Kidney tubule cell (primary cell): ENCODE results near the gene ZNF536.

Experiments
- DNase-seq: peaks from one replicate; pipeline ENCODE4 v3.0.0-alpha.2; 2018; ENCODE audit warnings: low spot score

ZNF536 gene

GRCh38 chr19:30371960-30372824 is at the start of gene ZNF536:
Gene ZNF536 (plus strand): TSS chr19:30372384. CDS start chr19:30443563, 71,179 bp downstream.
- no peak for DNase-seq

DNA sequence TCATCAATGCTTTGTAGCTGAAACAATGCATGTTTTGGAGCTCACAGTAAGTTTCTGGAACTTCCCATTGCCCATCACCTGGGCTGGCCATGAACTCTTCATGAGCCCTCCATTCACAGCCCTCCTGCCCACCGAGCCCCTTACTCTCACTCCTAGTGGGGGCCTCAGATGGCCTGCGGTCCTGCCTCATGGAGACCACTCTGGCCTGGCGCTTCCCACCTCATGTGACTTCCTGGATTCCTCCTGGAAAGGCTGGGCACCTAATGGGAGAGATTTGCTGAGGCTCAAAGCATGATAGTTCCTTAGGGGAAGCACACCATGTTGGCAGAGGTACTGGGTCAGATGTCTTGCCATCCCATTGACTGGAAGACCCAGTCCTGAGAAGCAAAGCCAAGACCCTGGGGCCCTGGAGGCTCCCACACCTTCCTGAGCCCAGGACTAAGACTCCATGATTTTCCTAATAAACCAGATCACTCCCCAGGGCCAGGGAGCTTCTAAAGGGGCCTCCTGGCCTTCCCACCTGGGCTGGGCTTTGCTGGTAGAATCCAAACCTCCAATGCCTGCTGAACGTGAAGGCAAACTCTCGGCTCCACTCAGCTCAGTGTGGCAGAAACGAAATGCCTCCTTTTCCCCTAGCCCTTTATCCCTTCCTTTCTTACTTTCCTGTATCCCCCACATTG is 49.4 kb upstream of the ZNF536 start:
- DNase-seq = no peak

GRCh38 chr19:30323904-30324303 is 48.3 kb upstream of the ZNF536 start:
- DNase-seq = no peak

DNA sequence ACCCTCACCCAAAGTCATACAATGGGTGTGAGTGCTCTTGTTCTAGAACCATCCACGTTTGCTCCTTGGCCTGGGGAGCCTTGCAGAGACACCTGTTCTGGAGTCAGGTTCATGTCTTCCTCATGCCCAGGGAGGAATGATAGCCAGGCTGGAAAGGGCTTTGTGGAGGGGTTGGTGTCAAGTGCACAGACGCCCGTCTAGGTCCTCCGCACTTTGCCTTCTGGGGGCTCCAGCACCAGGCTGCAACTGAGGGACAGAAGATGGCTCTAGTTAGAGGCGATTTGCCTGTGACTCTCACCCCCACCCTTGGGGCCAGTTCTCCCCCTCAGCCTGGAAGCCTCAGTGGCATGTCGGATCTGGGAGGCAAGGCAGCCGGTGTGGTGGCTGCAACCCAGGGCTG is 47.2 kb upstream of the ZNF536 start:
- no peak for DNase-seq

DNA sequence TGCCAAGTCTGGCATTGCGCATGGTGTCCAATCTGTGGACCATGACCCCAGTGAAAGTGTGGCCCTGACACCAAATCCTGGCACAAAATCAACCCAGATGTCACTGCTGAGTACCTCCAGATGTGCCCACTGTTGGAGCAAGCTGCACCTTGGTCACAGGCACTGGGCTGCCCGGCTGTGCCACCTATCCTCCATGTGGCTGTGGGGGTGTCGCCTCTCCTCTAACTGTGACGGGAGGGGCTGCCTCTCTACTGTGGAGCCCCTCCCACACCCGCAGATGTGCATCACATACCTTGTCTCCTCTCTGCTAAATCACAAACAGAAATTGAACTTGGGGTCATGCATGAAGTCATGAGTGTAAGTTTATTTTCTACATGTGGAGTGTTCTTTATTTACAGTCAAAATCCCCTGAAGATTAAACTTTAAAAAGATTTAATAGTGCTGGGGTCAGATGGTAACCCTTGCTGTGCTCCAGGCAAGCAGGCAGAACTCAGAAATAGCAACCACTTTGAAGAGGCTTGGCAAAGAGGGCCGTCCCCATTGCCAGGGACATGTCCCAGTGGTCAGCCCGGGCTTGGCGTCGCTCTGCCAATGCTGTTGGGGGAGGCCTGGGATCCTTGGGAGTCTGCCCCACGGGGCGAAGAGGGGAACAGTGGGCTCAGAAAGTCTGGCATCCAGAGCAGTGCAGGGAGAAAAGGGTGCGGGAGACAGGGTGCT is 46.4 kb upstream of the ZNF536 start:
- DNase-seq = no peak

GRCh38 chr19:30326393-30326710 is 45.8 kb upstream of the ZNF536 start:
- no peak for DNase-seq

GRCh38 chr19:30327331-30327730 is 44.9 kb upstream of the ZNF536 start:
- no peak for DNase-seq

GRCh38 chr19:30328096-30328495 is 44.1 kb upstream of the ZNF536 start:
- DNase-seq = no peak

- no peak for DNase-seq
Measured at GRCh38 chr19:30330266-30330665, 41.9 kb upstream of the ZNF536 start.

GRCh38 chr19:30332445-30333234 is 39.5 kb upstream of the ZNF536 start:
- no peak for DNase-seq

DNA sequence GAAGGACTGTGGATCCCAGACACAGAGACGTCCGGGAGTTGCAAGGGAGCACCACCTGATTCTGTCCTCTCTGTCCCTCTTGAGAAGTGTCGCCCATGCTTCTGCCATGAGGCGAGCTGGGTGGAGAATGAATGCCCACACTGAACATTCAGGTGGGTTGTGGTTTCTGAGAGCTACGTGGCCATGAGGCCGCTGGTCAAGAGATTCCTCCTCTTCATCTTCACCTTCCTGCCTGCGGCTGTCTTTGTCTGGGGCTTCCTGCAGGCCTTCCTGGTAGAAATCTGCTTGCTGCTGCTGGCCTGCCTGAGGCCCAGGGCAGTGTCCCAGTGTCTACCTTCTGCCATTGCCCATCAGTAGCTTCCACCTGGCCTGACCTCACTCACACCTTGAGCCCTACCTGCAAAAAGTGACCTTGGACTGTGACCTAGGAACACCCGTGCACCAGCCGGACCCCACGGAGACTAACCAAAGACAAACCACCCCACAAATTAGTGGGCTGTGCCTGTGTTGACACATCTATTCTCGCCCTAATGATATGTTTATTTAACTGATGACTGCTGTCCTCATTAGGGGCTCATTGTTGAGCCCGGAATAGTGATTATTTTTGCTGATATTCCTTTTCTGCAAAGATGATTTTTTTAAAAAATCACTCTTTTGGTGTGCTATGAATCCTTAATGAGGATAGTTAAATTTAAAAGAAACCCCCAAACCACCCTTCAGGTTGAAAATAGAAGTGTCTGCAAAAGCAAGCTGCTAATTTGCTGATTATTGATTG is 38.7 kb upstream of the ZNF536 start:
- DNase-seq = no peak

DNA sequence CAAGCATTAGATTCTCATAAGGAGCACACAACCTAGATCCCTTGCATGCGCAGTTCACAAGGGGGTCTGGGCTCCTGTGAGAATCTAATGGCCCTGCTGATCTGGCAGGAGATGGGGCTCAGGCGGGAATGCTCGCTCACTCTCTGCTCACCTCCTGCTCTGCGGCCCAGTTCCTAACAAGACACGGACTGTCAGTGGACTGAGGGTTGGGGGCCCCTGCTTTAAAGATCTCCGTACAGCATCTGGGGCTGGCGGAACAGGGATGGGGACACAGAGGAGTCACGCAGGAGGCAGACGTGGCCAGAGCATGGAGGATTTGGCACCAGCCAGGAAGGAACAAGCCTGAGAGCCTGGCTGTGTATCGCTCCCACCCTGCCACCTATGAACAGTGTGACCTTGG is 37.3 kb upstream of the ZNF536 start:
- no peak for DNase-seq

DNA sequence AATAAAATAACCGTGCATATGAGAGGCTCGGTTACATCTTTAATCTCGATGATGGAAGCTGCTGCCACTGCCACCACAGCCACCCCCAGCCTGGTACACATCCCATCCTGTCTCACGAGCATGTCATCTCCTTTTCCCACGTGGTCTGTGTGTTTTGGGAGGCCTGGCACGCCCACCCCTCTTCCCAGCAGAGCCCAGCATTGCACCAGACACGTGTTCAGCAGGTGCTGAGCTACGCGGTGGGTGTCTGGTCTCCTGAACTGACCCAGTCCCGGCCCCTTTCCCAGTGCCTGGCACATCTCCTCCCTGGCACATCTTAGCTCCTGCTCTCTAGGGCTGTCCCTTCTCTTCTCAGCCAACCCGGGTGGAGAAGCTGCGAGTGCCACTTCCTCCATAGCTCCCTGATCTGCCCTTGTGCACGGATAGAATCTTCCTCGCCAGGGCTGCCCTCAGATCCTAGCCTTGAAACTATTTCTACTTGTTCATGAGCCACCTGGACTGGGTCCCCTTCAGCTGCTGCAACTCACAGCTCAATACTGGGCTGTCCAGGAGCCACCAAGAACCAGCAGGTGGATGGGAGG is 36.8 kb upstream of the ZNF536 start:
- DNase-seq = no peak

DNA sequence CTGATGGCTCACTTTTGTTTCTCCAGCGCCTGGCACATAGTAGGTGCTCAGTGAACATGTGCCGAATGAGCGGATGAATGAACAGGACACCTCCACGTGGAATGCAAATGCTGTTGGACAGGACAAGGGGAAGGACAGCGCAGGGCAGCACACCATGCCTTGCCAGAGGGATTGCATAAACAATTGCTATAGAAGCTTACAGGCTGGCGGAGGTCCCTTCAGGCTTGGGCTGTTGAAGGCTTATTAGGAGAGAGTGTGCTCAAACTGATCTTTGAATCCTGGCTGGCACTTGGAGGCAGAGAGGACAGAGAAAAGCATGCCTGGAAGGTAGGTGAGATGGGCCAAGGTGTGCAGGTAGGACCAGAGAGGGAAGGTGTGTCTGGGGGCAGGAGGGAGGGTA is 35.9 kb upstream of the ZNF536 start:
- no peak for DNase-seq

DNA sequence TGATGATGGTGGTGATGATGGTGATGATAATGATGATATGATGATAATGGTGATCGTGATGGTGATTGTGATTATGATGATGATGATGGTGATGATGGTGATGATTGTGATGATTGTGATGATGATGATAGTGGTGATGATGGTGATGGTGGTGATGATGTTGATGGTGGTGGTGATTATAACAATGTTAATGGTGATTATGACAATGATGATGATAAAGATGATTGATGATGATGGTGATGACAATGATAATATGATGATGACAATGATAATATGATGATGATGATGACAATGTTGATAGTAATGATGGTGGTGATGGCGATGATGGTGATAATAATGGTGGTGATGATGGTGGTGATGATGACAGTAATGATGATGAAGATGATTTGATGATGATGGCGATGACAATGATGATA is 34.1 kb upstream of the ZNF536 start:
- DNase-seq = no peak

GRCh38 chr19:30338878-30339623 is 33.1 kb upstream of the ZNF536 start:
- no peak for DNase-seq

GRCh38 chr19:30339624-30340525 is 32.3 kb upstream of the ZNF536 start:
- DNase-seq = no peak

- DNase-seq = no peak
Measured at GRCh38 chr19:30340771-30341561, 31.2 kb upstream of the ZNF536 start.
